K562 (cell line): Measurements from ENCODE around the gene HAS3.

Experiments used
- CBX5 ChIP-seq: IDR thresholded peaks from 2 replicates; pipeline ENCODE4 v1.6.1; 2014; ENCODE audit warnings: low read depth, borderline replicate concordance
- EGR1 ChIP-seq: fragments of 450-650 bp; conservative IDR thresholded peaks from 2 replicates; pipeline ENCODE4 v1.6.1; 2017; ENCODE audit warnings: mild to moderate bottlenecking
- ELF1 ChIP-seq: fragments of 200-800 bp; sonication (Bioruptor generic); IDR thresholded peaks from 2 replicates; pipeline ENCODE4 v1.6.1; 2016; ENCODE audit warnings: missing genetic modification characterization, missing compliant biosample characterization
- FOSL1 ChIP-seq: fragments of 200-800 bp; sonication (Bioruptor generic); conservative IDR thresholded peaks from 2 replicates; pipeline ENCODE4 v1.6.1; 2016; ENCODE audit warnings: missing genetic modification characterization, missing compliant biosample characterization
- MYC ChIP-seq, 2 experiments: fragments of 250-450 bp in 1 of 2; sonication (Bioruptor Pico) in 1 of 2; IDR thresholded peaks; 2 replicates each; pipeline versions ENCODE4 v1.5.1 to v1.6.1; 2012 to 2021; ENCODE audit warnings: low read depth in 2 of 2, borderline replicate concordance in 1 of 2, improper control_type of control experiment in 1 of 2, low read length in 1 of 2, mild to moderate bottlenecking in 1 of 2, moderate library complexity in 1 of 2
- NKRF ChIP-seq: fragments of 450-650 bp; IDR thresholded peaks from 2 replicates; pipeline ENCODE4 v1.6.1; 2016; ENCODE audit warnings: borderline replicate concordance
- NONO ChIP-seq, 2 experiments: fragments of 200-400 bp in 1 of 2; fragments of 450-650 bp in 1 of 2; formaldehyde crosslinking in 1 of 2; IDR thresholded peaks; 2 replicates each; pipeline ENCODE4 v1.6.1; 2017; ENCODE audit warnings: low read depth in 2 of 2, mild to moderate bottlenecking in 2 of 2, moderate library complexity in 2 of 2, low read length in 1 of 2
- RFX5 ChIP-seq: IDR thresholded peaks from 2 replicates; pipeline ENCODE4 v1.6.1; 2011; ENCODE audit warnings: low read depth, mild to moderate bottlenecking, improper control_type of control experiment, low read length
- TFAP4 ChIP-seq: sonication (generic); formaldehyde crosslinking; IDR thresholded peaks from 2 replicates; pipeline ENCODE4 v1.8.0; 2022; ENCODE audit warnings: missing genetic modification reagents, mild to moderate bottlenecking, moderate library complexity, borderline replicate concordance
- ZNF274 ChIP-seq: IDR thresholded peaks from 2 replicates; pipeline ENCODE4 v1.6.1; 2011; ENCODE audit warnings: low read depth, mild to moderate bottlenecking, low read length, moderate library complexity, borderline replicate concordance
- ZNF3 ChIP-seq: fragments of 250-450 bp; sonication (Bioruptor Pico); IDR thresholded peaks from 2 replicates; pipeline ENCODE4 v1.5.0; 2021; ENCODE audit warnings: mild to moderate bottlenecking, moderate library complexity
- ZNF830 ChIP-seq: fragments of 250-450 bp; sonication (Bioruptor Pico); IDR thresholded peaks from 2 replicates; pipeline ENCODE4 v1.5.0; 2021; ENCODE audit warnings: mild to moderate bottlenecking
- TF ChIP-seq, protein P1 (sequence below), 3 experiments: IDR thresholded peaks in 2 of 3; conservative IDR thresholded peaks in 1 of 3; 2 replicates each; pipeline ENCODE4 v1.5.1; 2011 to 2012; ENCODE audit warnings: low read length in 3 of 3, mild to moderate bottlenecking in 3 of 3, control low read depth in 2 of 3, improper control_type of control experiment in 1 of 3, inconsistent platforms in 1 of 3, low read depth in 1 of 3, mixed read lengths in 1 of 3, moderate library complexity in 1 of 3; ENCODE audit not compliant: insufficient read depth in 2 of 3

DNA sequence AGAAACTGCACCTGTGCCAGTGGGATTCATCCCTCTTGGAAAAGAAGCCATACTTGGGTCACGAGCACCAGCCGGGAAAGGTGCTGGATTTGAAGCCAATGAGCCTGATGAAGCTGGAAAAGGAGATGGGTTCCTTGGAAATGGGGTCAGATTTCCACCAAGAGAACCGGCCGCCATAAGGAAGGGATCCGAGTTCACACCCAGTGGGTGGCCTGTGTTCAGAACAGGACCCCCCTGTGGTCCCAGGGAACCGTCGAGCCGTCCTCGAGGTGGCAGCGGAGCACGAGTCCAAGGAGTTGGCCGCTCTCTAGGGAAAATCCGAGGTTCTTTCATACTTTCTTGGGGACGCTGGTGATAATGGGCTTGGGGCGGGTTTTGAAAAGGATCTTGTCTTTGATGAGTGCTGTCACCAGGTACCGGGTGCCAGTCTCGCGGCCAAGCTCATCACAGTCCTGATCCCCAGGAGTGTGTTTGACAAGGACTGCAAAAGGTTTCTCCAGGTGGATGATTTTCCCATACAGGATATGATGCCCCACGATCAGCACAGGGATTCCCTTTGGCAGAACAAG is 14.7 kb downstream of the HAS3 start:
- no peak for TF ChIP-seq ZNF274
- no peak for TF ChIP-seq ZNF3 (CRISPR knock-in tag)
- TF ChIP-seq, protein P1, sequence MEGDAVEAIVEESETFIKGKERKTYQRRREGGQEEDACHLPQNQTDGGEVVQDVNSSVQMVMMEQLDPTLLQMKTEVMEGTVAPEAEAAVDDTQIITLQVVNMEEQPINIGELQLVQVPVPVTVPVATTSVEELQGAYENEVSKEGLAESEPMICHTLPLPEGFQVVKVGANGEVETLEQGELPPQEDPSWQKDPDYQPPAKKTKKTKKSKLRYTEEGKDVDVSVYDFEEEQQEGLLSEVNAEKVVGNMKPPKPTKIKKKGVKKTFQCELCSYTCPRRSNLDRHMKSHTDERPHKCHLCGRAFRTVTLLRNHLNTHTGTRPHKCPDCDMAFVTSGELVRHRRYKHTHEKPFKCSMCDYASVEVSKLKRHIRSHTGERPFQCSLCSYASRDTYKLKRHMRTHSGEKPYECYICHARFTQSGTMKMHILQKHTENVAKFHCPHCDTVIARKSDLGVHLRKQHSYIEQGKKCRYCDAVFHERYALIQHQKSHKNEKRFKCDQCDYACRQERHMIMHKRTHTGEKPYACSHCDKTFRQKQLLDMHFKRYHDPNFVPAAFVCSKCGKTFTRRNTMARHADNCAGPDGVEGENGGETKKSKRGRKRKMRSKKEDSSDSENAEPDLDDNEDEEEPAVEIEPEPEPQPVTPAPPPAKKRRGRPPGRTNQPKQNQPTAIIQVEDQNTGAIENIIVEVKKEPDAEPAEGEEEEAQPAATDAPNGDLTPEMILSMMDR (IDR thresholded peaks at IDR 0.05 in 2 of 3, conservative IDR thresholded peaks at IDR 0.05 in 1 of 3; ENCODE audit: insufficient read depth in 2 of 3, low read depth in 1 of 3, low read length in 3 of 3), result no peak
- no peak for TF ChIP-seq TFAP4
- no peak for TF ChIP-seq MYC (IDR thresholded peaks at IDR 0.05; ENCODE audit: low read depth, low read length)
- no peak for TF ChIP-seq MYC (CRISPR knock-in tag; IDR thresholded peaks at IDR 0.05; ENCODE audit: borderline replicate concordance, low read depth)
- no peak for TF ChIP-seq EGR1
- no peak for TF ChIP-seq NONO (IDR thresholded peaks at IDR 0.05; ENCODE audit: low read depth in 2 of 2, low read length in 1 of 2)
- TF ChIP-seq FOSL1 (tag), result no peak
- TF ChIP-seq ELF1 (tag), result no peak
- TF ChIP-seq NKRF, result no peak
- no peak for TF ChIP-seq RFX5
- no peak for TF ChIP-seq ZNF830 (CRISPR knock-in tag)
- TF ChIP-seq CBX5, result no peak
